ENCODE measurements around the gene ACKR4. TPM values are rescaled to one million over a fixed set of nuclear protein-coding genes. Genes with fewer than 3 reads are reported as not detected.

The ACKR4 gene
- polyA plus RNA-seq, 4 donors = 1.2 to 24.4 (median 9.2) TPM

Other genes with a start within 250 kb of the ACKR4 start
- 10 to 100 TPM; 10.1 to 46.6 (median 14.2) TPM for gene DNAJC13, start 179.8 kb upstream of the ACKR4 start, polyA plus RNA-seq
- 10 to 100 TPM in 3 of 4 donors, 1 to 10 TPM in 1; 4.9 to 55.0 (median 42.2) TPM for gene ACAD11, start 62.5 kb downstream of the ACKR4 start, polyA plus RNA-seq
- 10 to 100 TPM; 27.0 to 64.3 (median 29.3) TPM for gene UBA5, start 63.1 kb downstream of the ACKR4 start, polyA plus RNA-seq
- gene NPHP3, start 125.1 kb downstream of the ACKR4 start, polyA plus RNA-seq = 10 to 100 TPM in 2 of 4 donors, 1 to 10 TPM in 2; 3.8 to 30.0 (median 11.6) TPM

Measured in small intestine (tissue), 4 donors.